ENCODE data around the gene TNRC6B.

- TF ChIP-seq CTCF (IDR thresholded peaks at IDR 0.05) (no peak), POLR2A (IDR thresholded peaks at IDR 0.05) (no peak)
Measured at GRCh38 chr22:40224702-40225101, 47.0 kb downstream of the TNRC6B start.
